ENCODE results near the gene STRIT1.
A peak's percentile ranks its signal among the peaks of the same experiment; 100 is the strongest.

STRIT1 gene

GRCh38 chr3:155293516-155293915, at the start of gene STRIT1:
Gene STRIT1, minus strand, starts transcription at chr3:155293683.
- FAIRE-seq (no peak), DNase-seq (ENCODE audit: low spot score) (no peak)

DNA sequence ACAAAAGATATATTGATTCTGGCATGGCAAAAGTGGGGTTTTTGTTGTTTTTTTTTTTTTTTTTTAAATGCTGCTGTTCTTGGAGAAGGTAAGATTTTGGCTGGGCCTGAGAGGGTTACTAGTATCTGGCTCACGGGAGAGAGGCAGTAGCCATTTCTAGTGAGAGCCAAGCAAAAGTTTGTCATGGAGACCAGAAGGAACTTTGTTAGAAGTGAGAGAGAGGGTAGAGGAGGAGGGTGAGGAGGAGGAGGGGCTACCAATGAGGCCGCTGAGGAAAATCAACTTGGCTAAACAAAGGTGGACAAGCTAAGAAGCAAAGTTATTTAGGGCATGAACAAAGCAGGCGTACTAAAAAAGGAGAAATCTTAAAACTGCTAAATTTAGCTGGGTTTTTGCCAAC, 48.9 kb upstream of the STRIT1 start:
- no peak for FAIRE-seq
- no peak for DNase-seq (ENCODE audit: low spot score)

- DNase-seq (ENCODE audit: low spot score), result no peak
- no peak for FAIRE-seq
These were observed 45.6 kb upstream of the STRIT1 start for GRCh38 chr3:155339052-155339451.

DNA sequence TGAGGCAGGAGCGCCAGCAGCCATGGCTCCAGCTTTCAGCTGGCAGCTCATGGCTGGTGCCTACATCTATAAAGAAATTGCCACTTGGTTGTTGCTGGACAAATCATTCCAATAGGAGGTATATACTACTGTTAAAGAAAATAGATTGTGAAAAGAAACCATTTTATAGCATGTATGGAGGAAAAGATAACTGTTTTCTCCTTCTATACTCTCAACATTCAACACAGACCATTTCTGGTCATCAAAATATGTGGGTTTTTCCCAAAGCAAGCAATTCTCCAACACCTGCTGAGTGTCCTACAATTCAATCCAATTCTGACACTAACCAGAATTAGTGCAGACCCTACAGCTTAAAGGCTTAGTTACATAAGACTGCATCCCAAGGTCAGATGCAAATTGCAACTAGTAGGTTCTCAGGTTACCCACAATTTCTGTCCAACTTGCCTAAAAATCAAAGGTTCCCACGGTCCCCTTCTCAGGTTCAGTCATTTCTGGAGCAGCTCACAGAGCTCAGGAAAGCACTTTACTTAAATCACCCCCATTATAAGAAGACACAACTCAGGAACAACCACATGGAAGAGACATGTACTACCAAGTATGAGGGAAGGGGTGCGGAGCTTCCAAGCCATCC, 42.4 kb upstream of the STRIT1 start:
- DNase-seq (ENCODE audit: low spot score), result no peak
- no peak for FAIRE-seq

GRCh38 chr3:155334914-155335723, 41.6 kb upstream of the STRIT1 start:
- FAIRE-seq (no peak), DNase-seq (ENCODE audit: low spot score) (no peak)

DNA sequence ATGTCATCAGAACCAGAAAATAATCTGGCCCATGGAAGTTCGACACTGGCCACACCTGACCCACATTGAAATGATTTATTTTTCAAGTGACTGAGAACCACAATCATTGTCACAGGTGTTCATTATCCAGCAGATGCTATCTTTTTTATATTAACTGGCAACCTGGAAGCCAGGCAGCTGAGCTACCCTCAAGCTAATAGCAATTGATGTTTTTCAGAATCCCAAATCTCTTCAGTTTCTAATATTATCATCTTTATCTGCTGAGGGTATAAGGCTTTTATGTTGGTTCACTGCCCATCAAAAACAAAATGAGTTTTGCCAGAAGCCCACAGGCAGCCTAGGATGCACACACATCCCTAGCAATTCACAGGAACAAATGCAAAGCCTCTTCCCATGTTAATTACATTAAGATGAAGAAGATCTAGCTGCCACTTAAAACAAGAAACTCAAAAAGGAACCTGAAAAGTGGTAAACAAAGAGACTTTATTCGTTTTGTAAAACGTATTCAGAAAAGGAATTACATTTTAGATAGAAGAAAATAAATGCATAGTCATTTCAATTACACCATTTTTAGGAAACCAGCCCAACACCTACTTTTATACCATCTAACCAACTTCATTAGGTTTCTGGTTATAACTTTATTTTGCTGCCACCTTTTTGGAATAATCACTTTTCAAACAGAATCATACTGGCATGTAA, 40.9 kb upstream of the STRIT1 start:
- FAIRE-seq (no peak), DNase-seq (ENCODE audit: low spot score) (no peak)

DNA sequence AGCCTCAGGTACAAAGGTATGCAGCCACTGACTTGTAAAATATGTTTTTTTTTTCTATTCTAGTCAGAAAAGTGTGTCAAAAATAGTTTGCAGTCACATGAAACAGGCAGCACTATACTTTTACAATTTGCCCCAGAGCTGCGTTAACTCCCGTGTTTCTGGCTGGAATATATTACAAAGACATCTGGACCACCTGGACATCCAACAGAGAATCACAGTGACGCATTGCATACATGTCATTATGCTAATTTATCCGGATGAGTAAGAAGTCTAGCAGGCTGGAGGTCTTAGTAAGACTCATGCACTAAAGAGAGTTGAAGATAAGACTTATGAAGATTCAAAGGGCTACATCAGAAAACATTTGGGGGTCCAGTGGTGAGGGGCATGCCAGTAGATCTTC, 39.2 kb upstream of the STRIT1 start:
- no peak for DNase-seq (ENCODE audit: low spot score)
- no peak for FAIRE-seq

DNA sequence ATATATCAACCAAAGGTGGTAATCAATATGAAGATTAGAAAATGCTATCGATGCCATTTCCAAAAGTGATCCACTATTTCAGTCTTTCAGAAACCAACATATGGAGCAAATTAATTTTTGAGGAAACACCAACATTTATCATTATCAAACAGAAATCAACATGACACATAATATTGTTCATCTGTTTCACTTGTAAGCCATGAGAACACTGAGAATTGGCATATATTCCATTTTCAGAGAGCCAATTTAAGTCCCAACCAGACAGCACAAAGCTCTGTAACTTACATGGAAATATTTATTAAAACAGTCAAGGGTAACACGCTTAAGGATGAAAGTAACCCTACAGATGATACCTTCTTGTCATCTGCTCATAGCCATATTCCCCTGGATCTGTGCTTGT, 37.6 kb upstream of the STRIT1 start:
- FAIRE-seq, result no peak

GRCh38 chr3:155330370-155330769, 36.9 kb upstream of the STRIT1 start:
- FAIRE-seq (no peak), DNase-seq (ENCODE audit: low spot score) (no peak)

More for the DNA sequence above, 37.6 kb upstream of the STRIT1 start:
- no peak for DNase-seq (ENCODE audit: low spot score)

DNA sequence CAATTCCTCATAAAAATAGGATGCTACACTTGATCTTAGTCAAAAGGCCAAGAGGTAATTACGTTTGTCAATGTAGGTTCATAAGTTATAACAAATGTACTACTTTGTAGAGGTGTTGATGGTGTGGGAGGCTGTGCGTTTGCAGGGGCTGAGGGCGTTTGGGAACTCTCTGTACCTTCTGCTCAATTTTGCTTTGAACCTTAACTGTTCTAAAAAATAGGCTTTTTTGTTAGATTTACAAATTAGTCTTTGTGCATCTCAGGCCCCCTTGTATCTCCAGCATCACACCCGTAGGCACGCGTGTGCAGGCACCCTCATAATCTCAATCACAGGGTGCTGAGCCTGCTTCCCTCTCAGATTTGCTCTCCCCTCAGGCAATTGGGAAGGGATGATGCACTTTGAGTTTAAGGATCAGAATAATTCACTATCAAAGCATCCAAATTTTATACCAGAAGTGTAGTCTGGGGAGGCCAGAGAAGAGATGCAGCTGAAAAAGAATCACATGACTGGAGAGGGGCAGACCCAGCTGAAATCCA, 36.1 kb upstream of the STRIT1 start:
- no peak for FAIRE-seq
- no peak for DNase-seq (ENCODE audit: low spot score)

DNA sequence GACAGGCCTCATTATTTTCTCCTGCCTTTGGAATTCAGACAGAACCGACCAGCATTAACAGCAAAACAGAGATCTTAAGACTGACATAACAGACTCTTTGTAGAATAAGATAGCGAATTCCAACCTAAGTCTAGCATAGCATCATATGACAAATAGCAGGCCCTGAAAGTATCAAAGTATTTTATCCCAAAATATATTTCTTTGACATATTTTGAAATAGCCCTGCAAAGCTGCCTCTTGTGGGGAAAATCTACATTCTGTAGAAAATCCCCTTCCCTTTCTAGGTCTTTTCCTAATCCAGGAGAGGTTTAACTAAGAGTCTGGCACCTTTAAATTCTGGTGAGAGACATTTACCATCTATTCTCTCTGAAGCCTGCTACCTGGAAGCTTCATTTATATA, 34.4 kb upstream of the STRIT1 start:
- FAIRE-seq, result no peak
- DNase-seq (ENCODE audit: low spot score), result no peak

DNA sequence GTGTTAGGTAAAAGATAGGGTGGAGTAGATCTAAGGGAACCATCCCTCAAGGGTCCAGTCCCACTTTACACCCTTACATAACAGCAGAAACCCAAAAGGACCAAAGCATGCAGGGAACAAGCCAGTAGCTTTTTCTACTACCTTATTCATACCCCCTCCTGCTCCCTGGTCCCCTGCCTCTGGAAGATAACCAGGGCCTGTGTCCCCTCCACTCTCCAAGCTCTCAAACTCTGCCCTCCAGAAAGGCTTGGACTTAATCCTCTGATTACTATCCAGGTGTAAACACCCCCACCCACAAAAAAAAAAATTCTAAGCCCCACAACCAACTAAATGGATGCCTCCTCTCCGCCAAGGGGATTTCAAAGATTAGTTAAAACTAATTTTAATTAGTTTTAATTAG, 33.9 kb upstream of the STRIT1 start:
- no peak for FAIRE-seq

GRCh38 chr3:155326901-155327300, 33.4 kb upstream of the STRIT1 start:
- DNase-seq (ENCODE audit: low spot score) (no peak), FAIRE-seq (no peak)

More for the DNA sequence above, 33.9 kb upstream of the STRIT1 start:
- DNase-seq (ENCODE audit: low spot score), result no peak

- no peak for DNase-seq (ENCODE audit: low spot score)
- no peak for FAIRE-seq
These were observed 32.8 kb upstream of the STRIT1 start for GRCh38 chr3:155326244-155326643.

DNA sequence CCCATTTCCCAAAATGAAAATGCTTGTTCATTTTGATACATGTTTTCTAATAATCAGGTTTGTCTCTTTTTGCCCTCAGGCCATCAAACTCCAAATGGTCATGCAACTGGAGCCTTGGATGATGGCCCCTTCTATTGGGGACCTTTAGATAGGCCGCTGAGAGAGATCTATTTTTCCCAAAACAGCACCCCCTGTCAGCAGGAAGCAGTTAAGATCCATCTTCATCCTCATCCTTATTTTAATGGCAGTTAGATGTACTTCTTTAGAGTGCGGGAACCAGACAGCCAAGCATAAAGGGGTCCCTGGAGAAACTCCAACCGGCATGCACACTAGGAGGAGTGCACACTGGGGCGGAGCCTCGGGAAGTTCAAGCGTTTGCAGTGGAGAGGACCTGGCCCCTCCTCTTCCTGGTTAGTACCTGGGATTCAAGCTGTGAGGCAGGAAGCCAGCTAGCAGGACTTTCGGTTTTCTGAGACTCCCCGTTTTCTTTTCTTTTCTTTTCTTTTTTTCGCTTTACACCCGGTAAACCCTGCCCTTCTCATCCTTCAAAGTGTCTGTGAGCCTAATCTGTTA, 31.9 kb upstream of the STRIT1 start:
- DNase-seq (ENCODE audit: low spot score) (no peak), FAIRE-seq (no peak)

DNA sequence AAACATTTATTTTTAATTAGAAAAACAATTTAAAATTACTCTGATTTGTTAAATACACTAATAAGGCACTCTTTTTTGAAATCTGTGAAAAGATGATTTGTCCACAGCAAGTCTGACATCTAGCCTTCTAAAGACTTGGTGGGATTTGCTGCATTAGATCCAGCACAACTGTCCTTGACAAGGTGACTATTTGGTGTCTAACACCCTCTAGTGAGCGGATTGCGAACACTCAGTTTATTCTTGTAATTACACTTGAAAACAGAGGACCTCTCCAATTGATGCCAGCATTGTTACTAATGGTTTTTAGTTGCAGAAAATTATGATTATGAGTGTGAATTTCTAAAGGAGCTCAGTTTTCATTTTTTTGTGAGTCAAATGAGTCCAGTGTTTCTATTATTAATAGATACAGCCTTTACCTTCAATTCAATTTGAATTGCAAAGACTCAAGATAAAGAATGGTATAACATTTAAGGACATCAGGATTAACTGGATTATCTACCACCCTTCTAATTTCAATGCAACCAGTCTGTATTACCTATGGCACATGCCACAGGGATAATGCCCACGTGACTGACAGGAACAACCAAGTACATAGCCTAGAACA, 29.7 kb upstream of the STRIT1 start:
- DNase-seq (ENCODE audit: low spot score), result peak; percentile 59
- peak; percentile 83 for FAIRE-seq

DNA sequence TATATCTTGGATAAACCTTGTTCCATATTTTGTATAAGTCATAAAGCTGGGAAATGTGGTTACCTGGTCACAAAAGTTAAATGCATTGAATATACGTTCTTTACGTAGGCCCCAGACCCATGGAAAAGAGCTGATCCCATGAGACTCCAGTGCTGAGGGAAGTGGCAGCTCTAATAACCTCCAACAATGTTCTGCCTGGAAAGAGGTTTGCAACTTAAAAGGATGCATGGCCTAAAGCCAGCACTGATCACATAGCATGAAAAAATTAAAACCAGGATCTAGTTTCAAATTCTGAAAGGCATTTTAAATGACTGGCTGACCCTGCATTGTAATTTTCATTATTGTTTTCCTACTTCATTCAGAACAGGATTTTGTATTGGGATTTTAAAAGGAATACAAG, 27.9 kb upstream of the STRIT1 start:
- DNase-seq (ENCODE audit: low spot score), result no peak

DNA sequence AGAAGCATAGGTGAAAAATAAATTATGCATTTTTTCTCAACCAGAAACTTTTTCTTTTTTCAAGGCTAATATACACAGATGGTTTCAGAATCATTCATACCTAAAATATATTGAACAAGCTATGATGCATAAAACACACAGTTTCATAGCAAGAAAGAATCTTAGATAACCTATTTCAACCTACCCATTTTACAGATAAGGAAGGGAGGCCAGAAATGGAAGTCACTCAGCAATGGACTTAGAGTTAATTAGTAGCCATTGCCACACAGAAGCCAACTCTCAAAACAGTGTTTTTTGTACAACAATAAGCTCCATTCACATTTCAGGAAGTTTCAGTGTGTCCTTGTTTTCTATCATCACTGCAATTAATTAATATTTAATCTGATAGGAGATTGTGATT, 27.5 kb upstream of the STRIT1 start:
- DNase-seq (ENCODE audit: low spot score) (no peak), FAIRE-seq (no peak)

More for the DNA sequence above, 27.9 kb upstream of the STRIT1 start:
- FAIRE-seq, result no peak

DNA sequence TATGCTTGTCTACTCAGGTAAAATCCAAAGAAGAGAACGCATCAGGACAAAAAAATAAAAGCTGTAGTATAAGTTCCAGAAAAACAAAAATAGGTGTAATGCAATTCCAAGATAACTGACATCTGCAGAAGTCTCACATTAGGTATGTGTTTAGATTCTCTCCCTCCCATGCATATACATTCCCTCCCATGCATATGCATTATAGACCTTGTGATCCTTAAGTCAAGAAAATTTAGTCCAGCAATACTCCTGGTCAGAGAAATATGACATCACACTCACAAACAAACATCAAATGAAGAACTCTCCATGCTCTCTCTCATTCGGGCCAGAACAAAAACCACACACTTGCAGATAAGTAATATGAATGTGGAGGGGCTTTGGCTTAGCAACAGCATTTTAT, 25.3 kb upstream of the STRIT1 start:
- no peak for FAIRE-seq
- no peak for DNase-seq (ENCODE audit: low spot score)

GRCh38 chr3:155317211-155317610, 23.7 kb upstream of the STRIT1 start:
- no peak for FAIRE-seq

GRCh38 chr3:155316426-155316825, 22.9 kb upstream of the STRIT1 start:
- FAIRE-seq, result no peak

More at GRCh38 chr3:155317211-155317610, 23.7 kb upstream of the STRIT1 start:
- DNase-seq (ENCODE audit: low spot score), result no peak

More at GRCh38 chr3:155316426-155316825, 22.9 kb upstream of the STRIT1 start:
- DNase-seq (ENCODE audit: low spot score), result no peak

Data from RCC 7860 (cell line).